Measurements from ENCODE around the gene FOXD1.
"Not testable (repeated sequence)": the region's sequence is repeated elsewhere in the genome, so short reads cannot be mapped to it uniquely, and the experiment has no call there.

Gene FOXD1

GRCh38 chr5:73459366-73459765, 10.8 kb upstream of the FOXD1 start:
- no peak overlapping the region for H3K4me3 ChIP-seq (ENCODE audit: low read depth, low read length)
- DNase-seq (ENCODE audit: low read depth) = no peak
- TF ChIP-seq MAX (IDR thresholded peaks at IDR 0.05; ENCODE audit: low read depth, low read length) (no peak), CTCF (IDR thresholded peaks at IDR 0.05; ENCODE audit: low read depth, low read length) (no peak), MYC (IDR thresholded peaks at IDR 0.05; ENCODE audit: low read depth, low read length) (no peak), POLR2A (IDR thresholded peaks at IDR 0.05; ENCODE audit: extremely low read depth, insufficient read length) (no peak)

GRCh38 chr5:73456462-73456861, 7.9 kb upstream of the FOXD1 start:
- H3K4me3 ChIP-seq (ENCODE audit: low read depth, low read length); DNase-seq (ENCODE audit: low read depth): not testable (repeated sequence)

- H3K4me3 ChIP-seq (ENCODE audit: low read depth, low read length) = no peak overlapping the region
- peak; percentile 44 for DNase-seq (ENCODE audit: low read depth)
- TF ChIP-seq MAX (IDR thresholded peaks at IDR 0.05; ENCODE audit: low read depth, low read length) (peak; percentile 76), CTCF (IDR thresholded peaks at IDR 0.05; ENCODE audit: low read depth, low read length) (peak; percentile 80), POLR2A (IDR thresholded peaks at IDR 0.05; ENCODE audit: extremely low read depth, insufficient read length) (no peak)
Measured at GRCh38 chr5:73454379-73455036, 5.9 kb upstream of the FOXD1 start.

- no peak overlapping the region for H3K4me3 ChIP-seq (ENCODE audit: low read depth, low read length)
- TF ChIP-seq POLR2A (IDR thresholded peaks at IDR 0.05; ENCODE audit: extremely low read depth, insufficient read length) (no peak), CTCF (IDR thresholded peaks at IDR 0.05; ENCODE audit: low read depth, low read length) (no peak), MAX (IDR thresholded peaks at IDR 0.05; ENCODE audit: low read depth, low read length) (no peak), MYC (IDR thresholded peaks at IDR 0.05; ENCODE audit: low read depth, low read length) (no peak)
Measured at GRCh38 chr5:73452215-73452614, 3.6 kb upstream of the FOXD1 start.

GRCh38 chr5:73451224-73452130, 2.9 kb upstream of the FOXD1 start:
- H3K4me3 ChIP-seq (ENCODE audit: low read depth, low read length) = no peak overlapping the region
- peak; percentile 51 for DNase-seq (ENCODE audit: low read depth)
- TF ChIP-seq CTCF (IDR thresholded peaks at IDR 0.05; ENCODE audit: low read depth, low read length) (peak; percentile 38), MAX (IDR thresholded peaks at IDR 0.05; ENCODE audit: low read depth, low read length) (no peak), POLR2A (IDR thresholded peaks at IDR 0.05; ENCODE audit: extremely low read depth, insufficient read length) (no peak), MYC (IDR thresholded peaks at IDR 0.05; ENCODE audit: low read depth, low read length) (no peak)

More at GRCh38 chr5:73452215-73452614, 3.6 kb upstream of the FOXD1 start:
- no peak for DNase-seq (ENCODE audit: low read depth)

GRCh38 chr5:73450672-73451223, 2.2 kb upstream of the FOXD1 start:
- DNase-seq (ENCODE audit: low read depth) = no peak
- no peak overlapping the region for H3K4me3 ChIP-seq (ENCODE audit: low read depth, low read length)
- TF ChIP-seq POLR2A (IDR thresholded peaks at IDR 0.05; ENCODE audit: extremely low read depth, insufficient read length) (no peak), CTCF (IDR thresholded peaks at IDR 0.05; ENCODE audit: low read depth, low read length) (no peak), MAX (IDR thresholded peaks at IDR 0.05; ENCODE audit: low read depth, low read length) (no peak), MYC (IDR thresholded peaks at IDR 0.05; ENCODE audit: low read depth, low read length) (no peak)

Data from NB4 (cell line).